ENCODE measurements around the gene RBFA.
"Not testable (repeated sequence)": the region's sequence is repeated elsewhere in the genome, so short reads cannot be mapped to it uniquely, and the experiment has no call there.

Gene RBFA

DNA sequence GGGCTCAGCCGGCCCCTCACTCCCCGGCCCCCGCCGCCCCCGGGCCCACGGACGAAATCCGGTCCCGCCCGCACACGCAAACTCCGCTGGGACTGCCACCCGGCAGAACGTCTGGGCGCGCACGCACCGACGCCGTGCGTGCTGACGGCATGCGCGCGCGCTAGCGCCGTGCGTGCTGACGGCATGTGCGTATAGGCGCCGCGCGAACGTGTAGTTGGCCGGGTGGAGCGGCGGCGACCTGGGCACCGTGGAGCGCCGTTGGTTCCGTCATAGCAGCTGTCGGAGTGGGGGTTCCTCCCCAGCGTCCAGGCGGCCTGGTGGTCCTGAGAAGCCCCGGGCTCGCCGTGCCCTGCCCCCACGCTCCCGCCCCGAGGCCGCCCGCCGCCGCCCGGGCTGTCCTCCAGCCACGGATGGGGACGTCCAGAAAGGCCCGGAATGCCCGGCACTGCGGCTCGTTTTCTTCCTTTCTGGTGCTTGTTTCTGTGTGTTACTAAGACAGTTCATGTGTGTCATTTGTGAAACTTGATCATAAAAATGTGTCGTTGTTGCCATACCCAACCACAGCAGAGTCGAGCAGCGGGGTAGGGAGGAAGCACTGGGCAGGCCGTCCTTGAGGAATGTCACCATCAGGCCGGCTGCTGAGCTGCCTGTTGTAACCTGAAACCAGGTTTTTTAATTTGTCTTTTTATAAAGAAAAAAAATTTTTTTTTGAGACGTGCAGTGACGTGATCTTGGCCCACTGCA lies 45.6 kb upstream of the RBFA start, which contains the start of gene TXNL4A:
Gene TXNL4A (minus strand): TSS at position 113 of the 744 bp plus-strand sequence. CDS start 171 bp downstream, outside the sequence.
- Histone ChIP-seq H3K27me3 (replicated peaks; ENCODE audit: control insufficient read depth, insufficient read depth, low read length) (no peaks in the 10 kb centered on the region), H3K4me3 (replicated peaks; ENCODE audit: low read depth, low read length) (peak within 1 kb of the TSS; percentile 97), H3K36me3 (ENCODE audit: control insufficient read depth, insufficient read depth, low read length) (peaks cover 4% of the 10 kb centered on the region)
- TF ChIP-seq, protein P1, sequence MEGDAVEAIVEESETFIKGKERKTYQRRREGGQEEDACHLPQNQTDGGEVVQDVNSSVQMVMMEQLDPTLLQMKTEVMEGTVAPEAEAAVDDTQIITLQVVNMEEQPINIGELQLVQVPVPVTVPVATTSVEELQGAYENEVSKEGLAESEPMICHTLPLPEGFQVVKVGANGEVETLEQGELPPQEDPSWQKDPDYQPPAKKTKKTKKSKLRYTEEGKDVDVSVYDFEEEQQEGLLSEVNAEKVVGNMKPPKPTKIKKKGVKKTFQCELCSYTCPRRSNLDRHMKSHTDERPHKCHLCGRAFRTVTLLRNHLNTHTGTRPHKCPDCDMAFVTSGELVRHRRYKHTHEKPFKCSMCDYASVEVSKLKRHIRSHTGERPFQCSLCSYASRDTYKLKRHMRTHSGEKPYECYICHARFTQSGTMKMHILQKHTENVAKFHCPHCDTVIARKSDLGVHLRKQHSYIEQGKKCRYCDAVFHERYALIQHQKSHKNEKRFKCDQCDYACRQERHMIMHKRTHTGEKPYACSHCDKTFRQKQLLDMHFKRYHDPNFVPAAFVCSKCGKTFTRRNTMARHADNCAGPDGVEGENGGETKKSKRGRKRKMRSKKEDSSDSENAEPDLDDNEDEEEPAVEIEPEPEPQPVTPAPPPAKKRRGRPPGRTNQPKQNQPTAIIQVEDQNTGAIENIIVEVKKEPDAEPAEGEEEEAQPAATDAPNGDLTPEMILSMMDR (IDR thresholded peaks at IDR 0.05; ENCODE audit: insufficient read depth, low read length, poor library complexity, severe bottlenecking): no peak
- peak; percentile 94 for DNase-seq (ENCODE audit: extremely low read depth, insufficient read length)

DNA sequence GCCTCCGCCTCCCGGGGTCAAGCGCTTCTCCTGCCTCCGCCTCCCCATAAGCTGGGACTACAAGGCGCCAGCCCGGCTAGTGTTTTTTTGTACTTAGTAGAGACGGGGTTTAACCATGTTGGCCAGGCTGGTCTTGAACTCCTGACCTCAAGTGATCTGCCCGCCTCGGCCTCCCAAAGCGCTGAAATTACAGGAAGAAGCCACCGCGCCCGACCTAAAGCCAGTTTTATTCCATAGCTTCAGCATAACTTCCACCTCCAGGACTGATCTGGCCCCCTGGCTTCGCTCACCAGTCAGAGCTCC lies 45.1 kb upstream of the RBFA start:
- TF ChIP-seq, protein P1 (IDR thresholded peaks at IDR 0.05; ENCODE audit: insufficient read depth, low read length, poor library complexity, severe bottlenecking): no peak
- H3K36me3 ChIP-seq (ENCODE audit: control insufficient read depth, insufficient read depth, low read length): peaks cover 4% of the 10 kb centered on the region
- no peaks in the 10 kb centered on the region for H3K27me3 ChIP-seq (replicated peaks; ENCODE audit: control insufficient read depth, insufficient read depth, low read length)
- DNase-seq (ENCODE audit: extremely low read depth, insufficient read length): no peak
- H3K4me3 ChIP-seq (replicated peaks; ENCODE audit: low read depth, low read length): peak overlapping the region; percentile 97

DNA sequence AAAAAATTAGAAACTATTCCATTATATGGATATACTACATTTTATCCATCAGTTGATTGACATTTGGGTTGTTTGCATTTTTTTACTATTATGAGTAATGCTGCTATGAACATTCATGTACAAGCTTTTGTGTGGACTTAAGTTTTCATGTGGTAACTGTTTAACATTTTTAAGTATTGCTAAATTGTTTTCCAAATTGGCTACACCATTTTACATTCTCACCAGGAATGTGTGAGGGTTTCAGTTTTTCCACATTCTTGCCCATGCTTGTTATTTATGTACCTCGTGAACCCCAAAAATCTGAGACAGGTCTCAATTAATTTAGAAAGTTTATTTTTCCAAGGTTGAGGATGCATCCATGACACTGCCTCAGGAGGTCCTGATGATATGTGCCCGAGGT lies 42.7 kb upstream of the RBFA start:
- no peaks in the 10 kb centered on the region for H3K27me3 ChIP-seq (replicated peaks; ENCODE audit: control insufficient read depth, insufficient read depth, low read length)
- H3K4me3 ChIP-seq (replicated peaks; ENCODE audit: low read depth, low read length): no peak overlapping the region
- DNase-seq (ENCODE audit: extremely low read depth, insufficient read length): no peak
- TF ChIP-seq, protein P1 (IDR thresholded peaks at IDR 0.05; ENCODE audit: insufficient read depth, low read length, poor library complexity, severe bottlenecking): no peak
- no peaks in the 10 kb centered on the region for H3K36me3 ChIP-seq (ENCODE audit: control insufficient read depth, insufficient read depth, low read length)

DNA sequence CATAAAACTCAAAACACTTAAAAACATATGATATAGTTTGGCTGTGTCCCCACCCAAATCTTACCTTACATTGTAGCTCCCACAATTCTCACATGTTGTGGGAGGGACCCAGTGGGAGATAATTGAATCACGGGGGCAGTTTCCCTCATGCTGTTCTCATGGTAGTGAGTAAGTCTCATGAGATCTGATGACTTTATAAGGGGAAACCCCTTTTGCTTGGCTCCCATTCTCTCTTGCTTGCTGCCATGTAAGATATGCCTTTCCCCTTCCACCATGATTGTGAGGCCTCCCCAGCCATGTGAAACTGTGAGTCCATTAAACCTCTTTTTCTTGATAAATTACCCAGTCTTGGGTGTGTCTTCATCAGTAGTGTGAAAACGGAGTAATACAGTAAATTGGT lies 34.5 kb upstream of the RBFA start:
- not testable (repeated sequence) for DNase-seq (ENCODE audit: extremely low read depth, insufficient read length); H3K4me3 ChIP-seq (replicated peaks; ENCODE audit: low read depth, low read length); H3K36me3 ChIP-seq (ENCODE audit: control insufficient read depth, insufficient read depth, low read length); H3K27me3 ChIP-seq (replicated peaks; ENCODE audit: control insufficient read depth, insufficient read depth, low read length)

- no peaks in the 10 kb centered on the region for H3K36me3 ChIP-seq (ENCODE audit: control insufficient read depth, insufficient read depth, low read length)
- DNase-seq (ENCODE audit: extremely low read depth, insufficient read length): no peak
- no peak overlapping the region for H3K4me3 ChIP-seq (replicated peaks; ENCODE audit: low read depth, low read length)
- no peaks in the 10 kb centered on the region for H3K27me3 ChIP-seq (replicated peaks; ENCODE audit: control insufficient read depth, insufficient read depth, low read length)
- TF ChIP-seq, protein P1 (IDR thresholded peaks at IDR 0.05; ENCODE audit: insufficient read depth, low read length, poor library complexity, severe bottlenecking): no peak
Measured at GRCh38 chr18:80000877-80001276, 33.4 kb upstream of the RBFA start.

- TF ChIP-seq, protein P1 (IDR thresholded peaks at IDR 0.05; ENCODE audit: insufficient read depth, low read length, poor library complexity, severe bottlenecking): no peak
- no peak overlapping the region for H3K4me3 ChIP-seq (replicated peaks; ENCODE audit: low read depth, low read length)
- no peaks in the 10 kb centered on the region for H3K36me3 ChIP-seq (ENCODE audit: control insufficient read depth, insufficient read depth, low read length)
- no peak for DNase-seq (ENCODE audit: extremely low read depth, insufficient read length)
- H3K27me3 ChIP-seq (replicated peaks; ENCODE audit: control insufficient read depth, insufficient read depth, low read length): no peaks in the 10 kb centered on the region
Measured at GRCh38 chr18:80002468-80002867, 31.8 kb upstream of the RBFA start.
